Activated CD8-positive, alpha-beta memory T cell treated with anti-CD3 and anti-CD28 coated beads, Interleukin-2, amount 50 U/mL, for 1 hour (primary cell): ENCODE measurements around the gene FKTN.

ENCODE experiments used
- DNase-seq: peaks from one replicate; pipeline ENCODE4 v3.0.0-alpha.2; 2020; ENCODE audit errors: extremely low read depth

FKTN gene

DNA sequence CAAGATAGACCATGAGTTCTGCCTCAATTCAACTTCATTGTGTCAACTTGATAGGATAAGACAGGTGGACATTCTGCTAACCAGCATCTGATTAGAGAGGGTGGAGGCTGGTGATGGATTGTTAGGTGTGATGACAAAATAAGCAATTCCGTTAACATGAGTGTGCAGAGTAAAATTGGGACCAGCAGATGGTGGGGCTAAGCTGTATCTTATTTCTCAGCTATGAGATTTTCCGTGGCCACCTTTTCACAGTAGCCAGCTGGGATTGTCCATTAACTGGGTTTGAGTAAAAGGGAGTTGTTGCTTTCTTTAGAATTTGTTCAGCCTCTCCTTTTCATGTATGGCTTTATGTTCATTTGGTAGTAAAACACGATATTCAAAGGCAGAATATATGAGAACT is 75.5 kb downstream of the FKTN start:
- no peak for DNase-seq

DNA sequence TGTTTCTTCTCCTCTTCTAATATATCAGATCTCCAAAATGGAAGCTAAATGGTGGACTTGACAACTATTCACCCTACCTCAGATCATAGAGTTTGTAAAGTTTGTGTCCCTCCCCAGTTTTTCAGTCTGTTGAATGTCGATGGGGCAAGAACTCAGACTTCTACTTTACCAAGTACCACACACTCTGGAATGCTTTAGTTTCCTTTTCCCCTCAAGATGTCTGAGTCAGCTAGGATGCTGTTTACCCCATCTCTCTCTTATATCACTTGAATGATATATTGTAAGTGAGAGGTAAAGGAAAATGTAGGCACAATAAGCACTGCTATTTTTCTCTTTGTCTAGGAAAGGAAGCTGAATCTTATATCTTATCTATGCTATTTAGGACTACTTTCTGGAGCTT is 78.4 kb downstream of the FKTN start:
- no peak for DNase-seq

DNA sequence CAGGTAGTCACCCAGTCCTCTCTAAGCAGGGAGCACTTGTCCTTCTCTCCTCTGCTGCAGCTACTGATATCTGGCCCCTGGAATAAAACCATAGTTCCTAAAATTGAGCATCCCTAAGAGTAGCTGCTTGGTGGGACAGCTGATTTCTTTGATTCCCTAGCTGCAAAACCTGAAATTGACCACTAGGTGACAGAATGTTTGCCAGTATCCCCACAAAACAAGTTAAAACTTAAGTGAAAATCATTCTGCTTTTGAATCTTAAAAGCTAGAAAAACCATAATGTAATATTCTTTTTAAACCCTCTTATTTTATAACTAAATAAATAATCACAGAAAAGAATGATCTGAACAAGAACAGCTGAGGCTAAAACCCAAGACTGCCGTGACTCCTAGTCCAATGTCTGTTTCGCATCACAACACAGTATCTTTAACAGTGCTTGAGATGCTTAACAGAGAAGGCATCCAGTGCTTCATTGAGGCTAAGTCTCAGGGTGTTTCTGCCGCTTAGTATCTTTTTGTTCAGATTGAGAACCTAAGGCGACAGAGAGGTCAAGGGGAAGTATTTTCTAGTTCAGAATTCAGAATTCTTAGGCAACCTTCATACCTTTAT is 80.0 kb downstream of the FKTN start:
- no peak for DNase-seq

DNA sequence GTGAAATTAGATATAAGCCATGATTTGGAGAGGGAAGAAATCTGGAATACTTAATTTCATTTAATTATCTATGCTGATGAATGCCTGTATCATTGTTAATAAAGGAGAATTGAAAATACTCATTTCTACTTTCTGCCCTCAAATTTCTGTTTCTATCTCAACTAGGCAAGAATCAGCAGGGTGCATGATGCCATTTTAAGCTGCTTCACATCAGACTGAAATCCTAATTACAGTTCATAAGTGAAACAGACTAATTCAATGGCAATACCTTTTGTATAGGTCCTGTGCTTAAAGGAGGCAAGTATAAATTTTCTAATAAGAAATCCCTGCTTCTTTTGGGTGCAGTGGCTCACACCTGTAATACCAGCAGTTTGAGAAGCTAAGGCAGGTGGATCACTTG is 82.0 kb downstream of the FKTN start:
- DNase-seq, result no peak

DNA sequence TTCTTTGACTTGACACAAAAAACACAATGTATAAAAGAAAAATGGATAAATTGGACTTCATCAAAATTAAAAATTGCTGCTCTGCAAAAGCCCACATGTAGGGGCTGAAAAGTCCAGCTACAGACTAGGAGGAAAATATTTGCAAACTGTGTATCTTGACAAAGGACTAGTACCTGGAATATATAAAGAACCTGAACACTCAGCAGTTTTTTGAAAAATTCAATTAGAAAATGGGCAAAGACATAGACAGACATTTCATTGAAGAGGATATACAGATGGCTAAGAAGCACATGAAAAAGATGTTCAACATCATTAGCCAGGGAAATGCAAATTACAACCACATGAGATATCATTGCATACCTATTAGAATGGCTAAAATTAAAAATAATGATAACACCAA is 85.9 kb downstream of the FKTN start:
- no peak for DNase-seq

DNA sequence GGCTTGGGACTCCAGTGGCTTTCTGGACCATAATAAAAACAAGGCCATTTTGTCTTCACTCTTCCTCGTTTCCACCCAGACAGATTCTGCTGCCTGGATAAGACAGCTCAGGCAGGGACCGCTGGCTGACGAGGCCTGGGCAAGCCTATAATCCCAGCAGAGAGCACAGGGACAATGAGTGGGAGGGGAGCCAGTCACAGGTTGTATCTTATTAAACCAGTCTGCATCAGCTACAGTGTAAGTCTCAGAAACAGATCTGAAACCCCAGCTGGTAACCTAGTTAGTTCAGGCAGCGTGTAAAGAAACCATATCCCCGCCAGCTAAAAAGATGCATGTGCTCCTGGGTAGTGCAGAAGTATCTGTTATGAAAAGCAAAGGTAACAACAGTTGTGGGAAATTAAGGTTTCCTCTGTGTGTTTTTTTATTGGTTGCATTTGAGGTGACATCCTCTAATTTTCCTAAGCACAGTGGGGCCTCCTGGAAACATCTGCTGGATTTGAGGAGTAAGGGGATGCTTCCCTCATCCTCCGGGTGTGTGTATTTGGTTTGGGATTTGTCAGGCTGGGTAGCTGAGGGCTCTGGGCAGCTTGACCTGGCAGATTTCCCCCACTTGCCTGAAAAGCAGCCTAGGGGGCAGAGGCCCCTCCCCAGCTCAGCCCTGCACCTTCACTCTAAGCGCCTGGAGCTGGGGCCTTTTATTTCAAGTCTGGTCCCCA is 89.1 kb downstream of the FKTN start:
- no peak for DNase-seq

DNA sequence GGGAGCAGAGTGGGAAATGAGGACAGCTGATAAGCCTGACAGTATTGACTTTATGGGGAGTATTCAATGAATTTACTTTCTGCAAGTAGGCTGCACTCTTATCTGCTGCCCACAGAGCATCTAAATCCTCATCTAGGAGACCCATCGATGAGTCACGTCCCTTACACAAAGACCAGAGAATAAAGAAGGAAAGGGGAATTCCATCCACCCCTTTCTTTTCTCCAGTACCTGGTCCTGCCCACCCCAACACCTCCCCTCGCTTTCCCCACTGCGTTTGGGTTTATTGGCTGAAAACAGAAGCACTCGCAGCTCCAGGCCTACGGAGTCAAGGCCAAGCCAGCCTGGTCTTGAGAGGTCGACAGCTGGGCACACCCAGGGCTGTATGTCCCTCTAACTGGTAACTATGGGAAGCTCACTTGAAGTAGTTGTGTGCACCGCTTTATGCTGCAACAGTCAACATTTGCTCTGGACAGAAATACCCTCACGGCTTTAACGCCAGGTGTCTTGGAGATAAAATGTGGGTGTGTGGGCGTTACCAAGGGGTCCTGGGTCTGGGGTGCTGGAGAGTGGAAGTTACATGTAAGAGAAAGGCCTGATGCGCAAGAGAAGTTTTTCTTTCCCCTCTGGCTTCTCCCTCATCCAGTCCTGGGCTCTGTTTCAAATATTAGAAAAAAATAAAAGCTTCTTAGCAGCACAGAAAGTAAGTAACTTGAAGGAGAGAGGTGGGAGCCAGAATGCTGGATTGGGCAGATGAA is 89.8 kb downstream of the FKTN start:
- DNase-seq, result no peak

DNA sequence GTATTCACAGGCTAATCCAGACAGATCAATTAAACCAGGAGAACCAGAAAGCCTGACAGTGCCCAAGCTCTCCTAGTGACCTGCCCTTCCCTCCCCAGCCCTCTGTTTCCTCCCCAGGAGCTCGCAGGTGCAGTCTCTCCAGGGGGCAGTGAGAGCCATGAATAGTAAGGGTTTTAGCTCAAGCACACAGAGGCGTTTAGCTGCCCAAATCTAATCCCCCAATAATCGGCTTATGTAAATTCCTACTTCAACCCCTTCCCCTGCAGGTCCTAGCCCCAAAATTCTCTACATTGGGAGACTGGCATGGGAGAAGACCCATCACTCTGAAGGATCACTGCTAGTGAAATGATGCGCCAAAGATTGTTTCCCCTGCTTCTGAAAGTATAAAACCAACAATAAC is 93.9 kb downstream of the FKTN start:
- no peak for DNase-seq

DNA sequence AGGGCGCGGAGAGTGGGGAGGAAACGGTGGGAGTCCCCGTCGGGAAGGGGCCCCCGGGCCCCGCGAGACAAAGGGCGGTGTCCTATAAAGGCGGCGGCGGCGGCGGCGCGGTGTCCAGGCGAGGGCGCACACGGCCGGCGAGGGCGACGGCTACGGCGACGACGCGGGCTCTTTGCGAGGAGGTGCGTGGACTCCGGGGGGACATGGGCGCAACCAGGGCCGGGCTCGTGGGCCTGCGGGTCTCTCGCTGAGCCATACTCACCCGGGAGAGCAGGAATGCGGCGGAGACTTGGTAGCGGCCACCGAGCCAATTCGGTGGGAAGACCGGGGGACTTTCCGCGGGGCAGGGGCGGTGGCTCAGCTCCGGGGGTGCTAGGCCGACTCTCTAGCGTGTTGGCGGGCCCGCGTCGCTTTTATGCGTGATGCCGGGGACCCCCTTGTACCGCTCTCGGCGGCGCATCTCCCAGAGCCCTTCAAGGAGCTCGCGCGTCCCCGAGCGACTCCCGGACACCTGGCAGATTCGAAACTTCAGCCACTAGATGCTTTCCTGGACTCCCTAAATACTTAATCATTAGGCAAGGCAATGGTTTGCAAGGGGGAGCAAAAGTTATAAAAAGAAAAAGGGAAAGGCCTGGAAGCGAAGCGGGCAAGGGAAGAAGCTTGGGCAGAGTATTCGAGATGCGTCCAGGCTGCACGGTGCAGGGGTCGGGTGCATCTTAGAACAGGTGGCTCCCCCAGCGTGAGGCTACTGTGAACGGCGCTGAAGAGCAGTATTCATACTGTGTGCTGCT is 98.4 kb downstream of the FKTN start:
- DNase-seq, result no peak

DNA sequence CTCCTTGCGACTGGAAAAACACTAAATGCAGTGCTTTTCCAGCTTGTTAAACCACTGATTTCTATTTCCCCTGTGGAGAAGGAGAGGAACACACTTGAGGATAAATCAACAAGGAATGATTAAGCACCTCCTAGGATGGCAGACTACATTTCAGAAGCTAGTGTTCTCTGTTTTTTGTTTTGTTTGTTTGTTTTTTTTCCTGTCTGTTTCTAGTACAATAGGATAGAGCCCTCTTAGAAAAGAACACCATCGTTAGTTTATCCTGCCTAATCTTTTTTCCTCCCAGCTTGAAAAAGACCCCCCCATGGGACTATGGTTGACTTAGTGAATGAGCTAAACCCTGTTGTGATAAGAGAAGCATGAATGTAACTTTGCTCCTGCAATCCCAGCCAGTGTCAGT is 100.4 kb downstream of the FKTN start:
- DNase-seq, result no peak

DNA sequence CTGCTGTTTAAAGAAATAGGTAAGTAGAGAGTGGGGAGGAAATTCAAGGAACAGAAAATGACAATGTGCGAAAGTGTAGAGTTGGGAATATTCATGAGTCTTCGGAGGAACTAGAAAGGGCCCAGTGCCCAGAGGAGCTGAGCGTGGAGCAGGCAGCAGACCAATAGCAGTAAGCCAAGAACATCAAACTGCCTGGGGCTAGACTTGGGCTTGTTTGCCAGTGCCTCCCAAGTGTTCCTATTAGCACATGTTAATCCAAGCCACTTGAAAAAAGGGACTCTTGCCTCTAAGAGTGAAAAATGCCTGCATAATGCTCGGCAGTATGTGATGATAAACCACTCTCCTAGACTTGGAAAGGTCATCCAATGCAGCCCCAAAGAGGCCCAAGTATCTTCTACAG is 103.1 kb downstream of the FKTN start:
- no peak for DNase-seq

DNA sequence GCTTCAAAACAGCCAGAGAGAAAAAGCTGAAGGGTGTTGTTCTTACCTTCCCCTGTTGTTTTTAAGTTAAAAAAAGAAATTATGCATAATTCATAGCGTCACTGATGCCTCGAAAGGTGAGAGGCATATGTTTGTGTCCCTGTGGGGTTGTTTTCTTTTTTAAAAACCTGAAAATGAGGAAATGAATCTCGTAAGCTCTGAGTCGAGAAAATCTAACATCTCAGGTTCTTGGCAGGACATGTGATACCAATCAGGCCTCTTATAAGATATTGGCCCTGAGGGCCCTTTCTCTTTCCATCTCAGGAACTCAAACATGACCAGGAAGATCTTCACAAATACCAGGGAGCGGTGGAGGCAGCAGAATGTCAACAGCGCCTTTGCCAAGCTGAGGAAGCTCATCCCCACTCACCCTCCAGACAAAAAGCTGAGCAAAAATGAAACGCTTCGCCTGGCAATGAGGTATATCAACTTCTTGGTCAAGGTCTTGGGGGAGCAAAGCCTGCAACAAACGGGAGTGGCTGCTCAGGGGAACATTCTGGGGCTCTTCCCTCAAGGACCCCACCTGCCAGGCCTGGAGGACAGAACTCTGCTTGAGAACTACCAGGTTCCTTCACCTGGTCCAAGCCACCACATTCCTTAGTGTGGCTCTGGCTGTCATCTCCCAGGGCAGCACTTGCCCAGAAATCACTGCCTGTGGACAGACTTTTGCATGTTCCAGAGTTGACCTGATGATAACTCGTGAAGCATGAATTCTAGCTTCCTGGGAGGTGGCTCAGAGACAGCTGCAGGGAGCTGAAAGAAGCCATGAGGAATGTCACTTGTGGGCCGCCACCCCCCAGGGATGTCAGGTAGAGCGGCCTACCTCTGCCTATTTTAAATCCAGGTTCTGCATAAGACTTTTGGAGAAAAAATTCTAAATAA is 104.5 kb downstream of the FKTN start, which contains the start of gene TAL2:
TSS of gene TAL2 (plus strand) at position 274 of the 921 bp plus-strand sequence. CDS start at position 314, 40 bp downstream.
- DNase-seq, result no peak

DNA sequence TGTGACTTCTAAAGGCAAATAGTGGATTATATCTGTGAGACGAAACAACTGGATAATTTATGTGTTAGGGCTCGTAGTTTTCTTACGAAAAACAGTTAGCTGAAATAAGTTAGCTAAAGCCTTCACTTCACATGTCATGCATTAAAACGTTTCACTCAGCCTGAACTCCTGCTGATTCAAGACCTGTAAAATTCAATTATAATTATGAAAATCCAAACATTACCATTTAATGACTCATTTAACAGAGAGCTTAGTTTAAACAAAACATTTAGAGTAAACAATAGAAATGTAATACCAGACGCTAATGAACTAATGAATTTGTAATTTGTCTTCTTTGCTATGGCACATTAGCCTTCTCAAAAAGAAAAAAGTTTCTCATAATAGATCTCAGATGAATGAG is 106.0 kb downstream of the FKTN start:
- DNase-seq, result no peak

DNA sequence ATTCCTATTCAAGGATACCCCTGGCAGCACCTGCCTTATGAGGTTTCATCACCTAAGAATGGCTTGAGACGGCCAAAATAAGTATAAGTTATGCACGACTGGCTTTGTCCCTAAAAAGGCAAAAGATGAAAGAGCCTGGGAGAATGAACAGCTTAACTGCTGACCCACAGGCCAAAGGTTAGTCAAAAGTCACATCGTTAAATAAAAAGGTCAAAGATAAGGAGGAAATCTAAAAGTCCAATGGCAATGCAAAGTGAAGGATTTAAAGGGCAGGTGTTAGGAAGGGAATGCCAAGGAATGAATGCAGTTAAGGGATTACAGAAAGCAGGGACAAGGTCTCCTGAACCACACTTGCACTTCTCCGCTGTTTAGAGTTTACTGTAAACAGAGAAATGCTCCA is 109.9 kb downstream of the FKTN start:
- no peak for DNase-seq

DNA sequence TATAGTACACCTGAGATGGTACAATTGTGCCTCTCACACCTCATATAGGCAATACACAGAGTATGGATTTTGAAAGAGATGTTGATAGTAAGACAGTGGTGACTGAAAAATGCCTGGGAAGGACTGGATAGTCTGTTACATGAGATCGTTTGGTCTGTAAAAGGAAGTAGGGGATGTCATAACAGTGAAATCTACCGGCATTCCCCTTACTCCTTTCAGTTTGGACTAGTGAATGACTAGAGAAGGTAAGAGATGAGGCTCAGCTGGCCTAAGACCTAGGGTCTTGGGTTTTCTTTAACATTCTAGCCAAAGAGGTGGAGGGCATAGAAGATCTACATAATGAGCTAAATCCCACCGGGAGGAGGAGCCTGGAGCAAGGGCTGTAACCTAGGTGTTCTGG is 112.4 kb downstream of the FKTN start:
- no peak for DNase-seq

DNA sequence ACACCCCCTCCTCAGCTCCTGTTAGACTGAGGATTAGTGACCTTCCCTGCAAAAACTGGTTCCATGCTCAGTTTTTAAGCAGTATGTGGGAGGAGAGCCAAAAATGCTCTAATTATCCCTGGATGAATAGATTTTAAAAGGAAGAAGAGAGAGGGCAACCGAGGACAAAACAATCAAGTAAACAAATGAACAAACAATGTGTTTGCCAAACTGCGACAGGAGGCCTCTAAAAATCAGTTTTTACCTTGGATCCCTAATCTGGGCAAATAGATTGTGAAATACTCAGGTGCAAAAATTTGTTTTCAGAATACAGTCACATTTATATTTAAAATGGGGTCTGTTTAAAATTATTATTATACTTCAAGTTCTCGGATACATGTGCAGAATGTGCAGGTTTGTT is 112.8 kb downstream of the FKTN start:
- no peak for DNase-seq

DNA sequence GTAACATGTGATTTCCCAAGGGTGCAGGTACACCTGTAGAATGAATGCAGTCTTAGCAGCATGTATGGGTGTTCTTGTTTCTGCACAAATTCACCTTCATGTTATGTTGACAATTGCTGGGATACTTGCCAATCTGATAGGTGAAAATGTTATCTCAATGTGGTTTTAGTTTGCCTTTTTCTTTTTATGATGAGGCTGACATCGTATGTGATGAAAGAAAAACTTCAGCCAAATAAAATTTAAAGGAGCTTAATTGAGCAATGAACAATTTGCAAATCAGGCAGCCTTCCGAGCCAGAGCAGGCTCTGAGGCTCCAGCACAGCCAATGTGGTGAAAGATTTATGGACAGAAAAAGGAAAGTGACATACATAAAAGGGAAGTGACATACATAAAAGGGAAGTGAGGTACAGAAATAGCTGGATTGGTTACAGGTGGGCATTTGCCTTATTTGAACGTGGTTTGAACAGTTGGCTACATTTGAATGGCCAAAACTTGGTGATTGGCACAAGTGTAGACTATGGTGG is 114.8 kb downstream of the FKTN start:
- no peak for DNase-seq

DNA sequence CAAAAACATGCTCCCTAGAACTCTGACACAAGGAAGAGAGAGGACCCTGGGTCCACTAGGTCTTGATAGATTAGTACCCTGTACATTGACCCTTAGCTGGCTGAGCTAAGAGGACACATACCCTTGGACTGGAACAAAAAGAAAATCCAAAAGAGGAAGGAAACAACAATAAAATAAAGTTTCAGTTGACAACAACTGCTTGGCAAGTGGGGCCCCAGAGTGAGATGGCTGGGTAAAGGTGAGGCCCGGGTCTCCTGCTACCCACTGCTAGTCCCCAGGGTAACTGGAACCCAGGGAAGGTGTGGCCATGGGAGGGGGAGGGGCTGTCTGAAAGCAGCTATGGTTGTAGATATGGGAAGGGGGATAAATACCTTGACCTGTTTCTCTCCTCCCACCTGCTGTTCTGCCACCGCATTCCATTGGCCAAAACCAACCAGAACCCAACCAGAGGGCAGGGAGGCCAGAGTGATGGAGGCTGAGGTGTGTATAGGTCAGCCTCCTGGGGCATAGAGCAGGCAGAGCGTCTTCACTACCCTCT is 116.0 kb downstream of the FKTN start:
- no peak for DNase-seq

DNA sequence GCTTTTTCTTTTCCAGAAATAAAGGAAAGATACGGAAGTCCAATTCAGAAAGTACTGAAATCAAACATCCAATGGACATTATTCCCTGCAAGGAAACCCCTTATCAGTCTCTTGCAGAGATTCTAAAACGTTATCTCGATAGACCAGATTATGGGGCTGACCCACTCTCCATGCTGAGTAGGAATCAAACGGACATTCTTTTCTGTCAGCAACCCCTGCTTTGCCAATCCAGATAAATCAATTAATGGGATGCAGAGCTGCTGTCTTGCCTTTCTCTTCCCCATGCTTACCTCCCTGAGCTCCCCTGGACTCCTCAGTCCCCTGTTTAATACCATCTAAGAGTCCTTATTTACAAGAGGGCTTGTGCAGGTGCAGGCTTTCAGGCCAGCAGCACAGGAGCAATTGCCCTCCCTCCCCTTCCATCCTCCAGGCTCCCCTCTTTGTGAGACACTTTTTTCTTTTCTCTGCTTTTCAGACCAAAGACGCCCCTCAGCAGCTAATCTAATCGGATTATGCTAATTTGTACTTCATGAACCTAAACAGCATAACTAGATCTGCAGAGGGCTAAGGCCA is 118.5 kb downstream of the FKTN start:
- no peak for DNase-seq

DNA sequence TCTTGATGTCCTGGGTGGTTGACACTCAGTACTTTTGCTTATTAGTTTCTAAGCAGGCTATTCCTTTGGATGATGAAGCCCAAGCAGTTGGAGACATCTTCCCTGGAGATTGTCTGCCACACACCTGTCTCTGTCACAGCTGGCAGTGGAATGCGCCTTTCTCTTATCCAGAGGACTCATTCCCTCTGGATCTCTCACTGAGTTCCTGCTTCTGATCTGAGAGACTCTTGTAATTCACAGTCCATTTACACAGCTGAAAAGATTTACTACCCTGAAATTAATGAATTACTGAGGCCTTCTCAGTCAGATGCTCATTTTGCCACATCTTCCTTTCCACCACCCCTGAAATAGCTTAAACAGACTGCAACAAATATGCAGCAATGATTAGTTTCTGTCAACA is 120.2 kb downstream of the FKTN start:
- no peak for DNase-seq
